Raji (cell line): ENCODE measurements around the gene CTRB1.

Experiments used
- POLR2A ChIP-seq: IDR thresholded peaks from 2 replicates; pipeline ENCODE4 v1.6.1; 2011; ENCODE audit warnings: low read depth, low read length, control low read depth; ENCODE audit not compliant: insufficient read depth

CTRB1 gene

GRCh38 chr16:75265911-75266701 is 47.3 kb downstream of the CTRB1 start:
- no peak for TF ChIP-seq POLR2A

GRCh38 chr16:75266738-75267630 is 48.2 kb downstream of the CTRB1 start:
- TF ChIP-seq POLR2A, result no peak

- no peak for TF ChIP-seq POLR2A
These were observed 49.0 kb downstream of the CTRB1 start for GRCh38 chr16:75267631-75268264.

- TF ChIP-seq POLR2A, result no peak
These were observed 52.8 kb downstream of the CTRB1 start for GRCh38 chr16:75271441-75272096.

GRCh38 chr16:75272097-75272551 is 53.3 kb downstream of the CTRB1 start:
- TF ChIP-seq POLR2A, result no peak

GRCh38 chr16:75273054-75273925 is 54.5 kb downstream of the CTRB1 start:
- TF ChIP-seq POLR2A, result no peak
